HG03571 (cell line): ENCODE results near the gene EIF4A3.
A peak's percentile ranks its signal among the peaks of the same experiment; 100 is the strongest.
"Not testable (repeated sequence)": the region's sequence is repeated elsewhere in the genome, so short reads cannot be mapped to it uniquely, and the experiment has no call there.

Experiments used
- ATAC-seq: cut with Tn5 transposase; IDR thresholded peaks from one replicate; pipeline ENCODE4 v1.9.1; 2021; ENCODE audit not compliant: unreplicated experiment

The EIF4A3 gene

GRCh38 chr17:80173916-80174315, 27.0 kb upstream of the EIF4A3 start:
- ATAC-seq: no peak

GRCh38 chr17:80173126-80173525, 26.2 kb upstream of the EIF4A3 start:
- no peak for ATAC-seq

GRCh38 chr17:80171681-80172080, 24.8 kb upstream of the EIF4A3 start:
- ATAC-seq: no peak

DNA sequence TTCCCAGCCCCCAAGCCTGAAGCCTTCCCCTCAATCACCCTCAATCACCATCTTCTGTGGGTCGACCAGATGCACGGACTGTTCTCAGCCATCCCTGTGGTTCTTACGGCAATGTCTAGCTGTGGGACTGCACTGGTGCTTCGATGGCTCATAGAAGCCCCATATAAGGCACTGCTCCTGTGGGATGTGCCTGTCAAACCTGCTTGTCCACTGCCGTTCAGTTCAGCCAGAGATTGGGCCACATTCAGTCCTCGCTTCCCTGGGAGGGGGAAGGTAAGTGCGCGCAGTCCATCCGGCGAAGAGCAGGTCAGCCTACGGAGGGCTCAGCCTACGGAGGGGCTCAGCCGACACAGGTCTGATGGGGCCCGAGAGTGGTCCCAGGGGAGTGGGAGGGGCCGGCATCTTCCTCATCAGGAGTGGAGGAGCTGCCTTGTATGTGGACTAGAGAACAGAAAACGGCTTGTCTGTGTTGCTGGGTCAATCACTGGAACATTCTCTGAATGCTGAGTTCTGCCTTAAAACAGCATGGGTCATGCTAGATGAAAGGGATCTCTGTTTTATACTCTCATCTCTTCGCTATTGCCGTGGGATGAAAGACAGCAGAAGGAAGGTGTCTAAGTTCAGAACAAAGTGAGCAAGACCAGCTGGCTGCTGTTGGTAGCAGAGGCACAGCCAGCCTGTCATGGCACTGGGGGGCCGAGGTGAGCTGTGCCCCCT, 23.0 kb upstream of the EIF4A3 start, which contains the start of gene CARD14:
Gene CARD14 (plus strand): TSS at position 247 of the 717 bp plus-strand sequence. CDS start 11,409 bp downstream, outside the sequence.
- ATAC-seq: no peak

- no peak for ATAC-seq
These were observed 22.2 kb upstream of the EIF4A3 start for GRCh38 chr17:80169107-80169506.

GRCh38 chr17:80168371-80168770, 21.4 kb upstream of the EIF4A3 start:
- ATAC-seq: no peak

DNA sequence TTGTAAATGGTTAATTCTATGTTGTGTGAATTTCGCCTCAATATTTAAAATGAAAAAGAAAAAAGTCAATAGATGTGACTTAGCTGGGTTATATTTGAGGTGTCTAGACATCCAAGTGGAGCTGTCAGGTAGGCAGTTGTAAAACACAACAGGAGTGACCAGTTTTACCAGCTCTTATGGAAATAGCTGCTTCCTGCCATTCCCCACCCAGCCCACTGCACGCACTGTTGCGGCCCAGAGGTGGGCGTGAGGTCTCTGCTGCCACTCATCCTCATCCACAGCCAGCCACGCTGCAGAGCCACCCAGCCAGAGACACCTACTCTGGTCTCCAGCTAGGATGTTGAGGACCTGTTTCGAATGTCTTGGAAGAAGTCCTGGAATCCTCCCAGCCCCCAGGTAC, 19.5 kb upstream of the EIF4A3 start:
- no peak for ATAC-seq

DNA sequence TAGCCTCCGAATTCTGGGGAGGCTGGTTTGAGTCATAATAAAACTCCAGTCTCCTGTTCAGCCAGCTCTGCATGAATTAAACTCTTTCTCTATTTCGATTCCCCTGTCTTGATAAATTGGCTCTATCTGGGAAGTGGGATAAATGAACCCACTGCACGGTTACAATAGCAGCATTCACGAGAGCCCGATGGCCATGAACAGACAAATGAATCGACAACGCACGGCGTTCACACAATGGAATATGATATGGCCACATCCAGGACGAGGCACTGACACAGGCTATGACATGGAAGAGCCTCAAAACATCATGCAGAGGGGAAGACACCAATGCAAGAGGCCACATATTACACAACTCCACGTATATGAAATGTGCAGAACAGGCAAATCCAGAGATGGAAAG, 17.3 kb upstream of the EIF4A3 start:
- ATAC-seq: no peak

DNA sequence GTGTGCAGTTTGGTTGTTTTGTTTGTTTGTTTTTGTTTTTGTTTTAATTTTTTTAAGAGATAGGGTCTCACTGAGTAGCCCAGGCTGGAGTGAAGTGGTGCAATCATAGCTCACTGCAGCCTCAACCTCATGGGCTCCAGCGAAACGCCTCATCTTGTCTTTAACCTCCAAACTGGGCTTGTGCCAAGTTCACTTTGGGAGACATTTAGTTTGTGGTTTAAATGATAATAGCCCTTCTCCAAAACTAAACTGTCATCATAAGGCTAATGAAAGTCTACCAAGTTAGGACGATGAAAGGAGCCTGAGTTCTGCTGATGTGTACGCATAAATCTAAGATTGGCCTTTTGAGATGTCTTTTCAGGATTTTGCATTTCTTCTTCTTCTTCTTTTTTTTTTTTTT, 16.4 kb upstream of the EIF4A3 start:
- ATAC-seq: no peak

- ATAC-seq: no peak
These were observed 13.6 kb upstream of the EIF4A3 start for GRCh38 chr17:80160536-80160935.

GRCh38 chr17:80158846-80159245, 11.9 kb upstream of the EIF4A3 start:
- no peak for ATAC-seq

DNA sequence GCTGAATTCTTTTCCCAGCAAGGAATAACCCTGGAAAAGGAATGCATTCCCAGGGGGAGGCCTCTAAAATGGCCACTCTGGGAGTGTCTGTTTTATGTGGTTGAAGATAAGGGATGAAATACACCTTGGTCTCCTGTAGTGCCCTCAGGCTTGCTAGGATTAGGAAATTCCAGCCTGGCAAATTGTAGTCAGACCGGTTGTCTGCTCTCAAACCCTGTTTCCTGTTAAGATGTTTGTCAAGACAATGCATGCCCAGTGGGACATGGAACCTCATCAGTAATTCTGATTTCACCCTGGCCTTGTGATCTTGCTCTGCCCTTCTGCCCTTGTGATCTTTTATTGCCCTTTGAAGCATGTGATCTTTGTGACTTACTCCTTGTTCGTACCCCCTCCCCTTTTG, 8.7 kb upstream of the EIF4A3 start:
- not testable (repeated sequence) for ATAC-seq

DNA sequence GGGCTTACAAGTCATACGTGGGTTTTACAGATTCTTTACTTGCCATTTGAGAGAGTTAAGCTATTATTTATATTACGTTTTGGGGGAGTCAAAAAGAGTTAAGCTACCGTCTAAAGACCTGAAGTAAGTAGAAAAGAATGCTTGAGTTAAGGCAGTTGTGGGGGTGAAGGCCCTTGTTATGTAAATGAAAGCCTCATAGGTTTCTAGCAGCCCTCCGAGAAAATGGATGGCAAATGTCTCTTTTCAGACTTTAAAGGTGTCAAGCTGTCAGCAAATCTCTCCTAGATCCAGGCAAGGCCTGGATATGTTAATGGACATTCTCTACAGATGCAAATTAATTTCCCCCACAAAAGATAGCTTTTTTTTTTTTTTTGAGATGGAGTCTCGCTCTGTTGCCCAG, 7.2 kb upstream of the EIF4A3 start:
- no peak for ATAC-seq

GRCh38 chr17:80153004-80153403, 6.1 kb upstream of the EIF4A3 start:
- ATAC-seq: no peak

DNA sequence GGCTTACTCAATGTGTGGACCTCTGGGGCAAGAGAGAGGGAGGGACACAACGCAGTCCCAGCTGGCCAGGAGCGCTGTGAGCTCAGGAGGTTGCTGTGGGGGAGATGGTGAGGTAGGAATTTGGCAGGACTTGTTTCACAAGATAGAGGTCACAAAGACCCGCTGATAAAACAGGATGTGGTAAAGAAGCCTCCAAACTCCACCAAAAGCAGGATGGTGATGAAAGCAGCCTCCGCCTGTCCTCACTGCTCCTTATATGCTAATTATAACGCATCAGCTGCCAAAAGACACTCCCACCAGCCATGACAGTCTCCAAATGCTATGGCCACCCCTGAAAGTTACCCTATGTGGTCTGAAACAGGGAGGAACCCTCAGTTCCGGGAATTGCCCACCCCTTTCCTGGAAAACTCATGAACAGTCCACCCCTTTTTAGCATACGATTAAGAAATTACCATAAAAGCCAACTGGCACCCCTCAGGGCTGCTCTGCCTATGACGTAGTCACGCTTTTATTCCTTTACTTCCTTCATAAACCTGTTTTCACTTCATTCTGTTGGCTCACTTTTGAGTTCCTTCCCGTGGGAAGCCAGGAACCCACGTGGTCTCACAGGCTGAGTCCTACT, 5.3 kb upstream of the EIF4A3 start:
- ATAC-seq: no peak

- no peak for ATAC-seq
These were observed 4.4 kb upstream of the EIF4A3 start for GRCh38 chr17:80151333-80151732.

- ATAC-seq: peak; percentile 20
These were observed 550 bp downstream of the EIF4A3 start for GRCh38 chr17:80146121-80147034.

DNA sequence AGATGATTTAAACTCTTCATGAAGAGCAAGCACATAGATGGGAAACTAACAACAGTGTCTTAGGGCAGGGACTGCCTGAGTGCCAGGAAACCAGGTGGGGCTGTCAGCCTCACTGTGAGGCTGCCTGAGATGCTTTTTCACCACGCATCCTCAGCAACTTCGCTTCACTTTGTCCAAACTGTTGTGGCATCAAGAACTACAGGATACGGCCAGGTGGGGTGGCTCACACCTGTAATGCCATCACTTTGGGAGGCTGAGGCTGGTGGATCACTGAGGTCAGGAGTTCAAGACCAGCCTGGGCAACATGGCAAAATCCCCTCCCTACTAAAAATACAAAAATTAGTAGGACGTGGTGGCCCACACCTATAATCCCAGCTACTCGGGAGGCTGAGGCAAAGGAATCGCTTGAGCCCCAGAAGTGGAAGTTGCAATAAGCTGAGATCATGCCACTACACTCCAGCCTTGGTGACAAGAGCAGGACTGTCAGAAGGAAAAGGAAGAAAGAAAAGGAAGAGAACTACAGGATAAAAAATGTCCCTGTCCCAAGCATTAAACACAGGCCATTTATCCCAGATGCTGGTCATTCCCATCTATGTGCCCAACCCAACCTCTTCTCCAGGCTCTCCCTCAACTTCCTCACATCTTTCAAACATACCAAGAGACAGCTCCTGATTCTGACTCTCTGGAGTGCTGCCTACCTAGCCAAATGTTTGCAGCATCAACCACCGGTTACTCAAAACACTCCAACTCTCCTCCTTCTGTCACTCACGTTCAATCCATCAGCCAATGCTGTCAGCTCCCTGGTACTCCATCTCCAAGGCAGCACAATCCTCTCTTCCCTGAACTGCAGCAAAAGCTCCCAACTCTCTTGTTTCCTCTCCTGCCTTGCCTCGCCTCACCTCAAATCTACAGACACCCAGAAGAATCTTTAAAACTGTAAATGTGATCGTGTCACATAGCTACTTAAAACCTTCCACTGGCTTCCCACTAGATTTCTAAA, 1.6 kb downstream of the EIF4A3 start:
- no peak for ATAC-seq

DNA sequence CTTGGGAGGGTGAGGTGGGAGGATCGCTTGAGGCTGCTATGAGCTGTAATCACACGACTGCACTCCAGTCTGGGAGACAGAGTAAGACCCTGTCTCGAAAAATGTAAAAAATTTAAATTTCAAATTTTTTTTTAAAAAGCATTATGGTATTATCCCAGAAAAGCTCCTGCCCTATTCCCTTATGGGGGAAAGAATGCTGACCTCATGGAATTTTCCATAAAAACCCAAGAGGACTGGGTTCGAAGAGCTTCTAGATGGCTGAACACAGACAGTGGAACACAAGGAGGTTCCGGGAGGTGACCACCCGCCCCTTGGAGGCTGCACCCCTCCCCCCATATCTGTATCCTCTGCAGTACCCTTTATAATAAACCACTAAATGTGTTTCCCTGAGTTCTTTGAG, 4.0 kb downstream of the EIF4A3 start:
- ATAC-seq: no peak

DNA sequence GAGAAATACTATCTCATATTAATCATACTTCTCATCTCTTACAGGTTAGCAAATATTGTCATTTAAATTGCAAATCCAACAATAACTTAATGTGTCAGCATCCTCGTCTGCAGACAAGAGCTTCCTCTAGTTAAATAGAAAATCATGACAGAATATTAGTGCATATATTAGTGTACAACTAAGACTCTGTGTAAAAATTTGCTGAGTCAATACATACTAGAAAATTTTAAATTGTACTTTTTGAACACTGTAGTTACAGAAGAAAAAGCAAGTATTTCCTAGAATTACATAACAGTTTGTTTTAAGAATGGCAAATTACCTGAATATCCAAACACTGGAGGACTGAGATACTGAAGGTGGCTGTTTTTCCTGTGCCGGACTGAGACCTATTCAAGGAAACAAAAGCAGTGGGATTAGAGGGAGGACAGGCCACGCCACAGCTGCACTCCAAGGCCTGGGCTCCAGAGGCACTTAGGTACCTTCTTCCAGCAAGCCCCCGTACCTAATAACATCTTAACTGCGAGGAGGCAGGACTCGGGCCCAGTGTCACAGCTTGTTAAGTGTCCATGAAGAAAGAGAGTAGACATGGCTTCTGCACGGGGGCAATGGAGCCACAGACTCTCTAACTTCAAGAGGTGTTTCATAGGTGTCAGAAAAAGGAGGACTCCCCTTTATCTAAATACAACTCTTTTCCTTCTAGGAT, 5.3 kb downstream of the EIF4A3 start:
- no peak for ATAC-seq
